Measurements from ENCODE around the gene MEF2C.

Gene MEF2C

GRCh38 chr5:88686726-88687125 is 196.3 kb downstream of the MEF2C start:
- Histone ChIP-seq H3K4me1 (ENCODE audit: control insufficient read depth, insufficient read depth, low read length) (peaks cover 11% of the 10 kb centered on the region), H3K36me3 (ENCODE audit: control insufficient read depth, insufficient read depth, low read length) (no peaks in the 10 kb centered on the region), H3K27me3 (ENCODE audit: control insufficient read depth, insufficient read depth, low read length) (peaks cover 100% of the 10 kb centered on the region), H3K4me3 (ENCODE audit: low read depth, low read length) (no peak overlapping the region), H3K9ac (ENCODE audit: low read depth, low read length) (no peak overlapping the region), H3K9me3 (ENCODE audit: control insufficient read depth, insufficient read depth, low read length) (no peaks in the 10 kb centered on the region)

DNA sequence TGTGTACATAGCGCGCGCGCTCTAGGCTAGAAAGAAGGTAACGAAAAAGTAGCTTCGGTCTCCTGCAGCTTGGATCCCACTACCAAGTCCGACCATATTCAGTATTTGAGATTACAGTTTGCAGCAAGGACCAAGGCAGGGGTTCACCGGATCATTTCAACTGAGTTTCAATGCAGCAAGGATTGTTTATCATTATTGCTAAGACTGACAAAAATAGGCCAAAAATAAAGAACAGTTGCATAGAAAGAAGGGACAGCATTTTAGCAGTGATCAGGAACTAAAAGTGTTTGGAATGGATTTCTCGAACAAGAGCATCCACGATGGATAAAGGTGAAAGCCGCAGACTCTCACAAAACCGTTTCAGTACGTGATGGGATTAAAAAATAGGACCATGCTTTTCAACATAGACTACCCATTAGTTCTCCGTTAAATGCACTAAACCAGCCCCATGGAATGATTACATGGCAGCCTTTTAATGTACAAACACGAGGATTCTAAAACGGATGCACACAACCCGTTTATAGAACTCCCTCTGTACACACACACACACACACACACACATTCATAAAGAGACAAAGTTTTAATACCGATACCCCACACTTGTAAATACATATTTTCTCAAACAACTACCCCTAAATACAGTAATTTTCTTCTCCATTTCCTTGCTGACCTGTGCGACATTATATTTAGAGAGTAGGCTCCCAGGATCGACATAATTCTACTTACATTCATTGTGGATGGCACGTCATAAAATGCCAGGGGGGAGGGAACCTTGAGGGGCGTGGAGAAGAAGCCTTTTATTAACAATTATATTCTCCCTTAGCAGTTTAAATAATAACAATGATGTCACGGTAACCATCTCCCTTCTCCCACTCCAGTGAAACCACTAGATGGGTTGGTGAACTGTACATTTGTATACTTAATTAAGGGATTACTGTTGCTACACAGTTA is 197.1 kb downstream of the MEF2C start:
- H3K4me3 ChIP-seq (ENCODE audit: low read depth, low read length) = peak overlapping the region; percentile 69
- H3K9me3 ChIP-seq (ENCODE audit: control insufficient read depth, insufficient read depth, low read length) = no peaks in the 10 kb centered on the region
- peaks cover 100% of the 10 kb centered on the region for H3K27me3 ChIP-seq (ENCODE audit: control insufficient read depth, insufficient read depth, low read length)
- H3K4me1 ChIP-seq (ENCODE audit: control insufficient read depth, insufficient read depth, low read length) = peaks cover 7% of the 10 kb centered on the region
- H3K9ac ChIP-seq (ENCODE audit: low read depth, low read length) = no peak overlapping the region
- no peaks in the 10 kb centered on the region for H3K36me3 ChIP-seq (ENCODE audit: control insufficient read depth, insufficient read depth, low read length)

GRCh38 chr5:88683506-88684135 is 199.4 kb downstream of the MEF2C start:
- peak overlapping the region; percentile 69 for H3K4me3 ChIP-seq (ENCODE audit: low read depth, low read length)
- H3K9ac ChIP-seq (ENCODE audit: low read depth, low read length) = no peak overlapping the region
- peaks cover 98% of the 10 kb centered on the region for H3K27me3 ChIP-seq (ENCODE audit: control insufficient read depth, insufficient read depth, low read length)
- H3K9me3 ChIP-seq (ENCODE audit: control insufficient read depth, insufficient read depth, low read length) = no peaks in the 10 kb centered on the region
- H3K36me3 ChIP-seq (ENCODE audit: control insufficient read depth, insufficient read depth, low read length) = no peaks in the 10 kb centered on the region
- peaks cover 11% of the 10 kb centered on the region for H3K4me1 ChIP-seq (ENCODE audit: control insufficient read depth, insufficient read depth, low read length)

GRCh38 chr5:88682881-88683361 is 200.1 kb downstream of the MEF2C start:
- H3K9ac ChIP-seq (ENCODE audit: low read depth, low read length) = no peak overlapping the region
- H3K4me1 ChIP-seq (ENCODE audit: control insufficient read depth, insufficient read depth, low read length) = peaks cover 13% of the 10 kb centered on the region
- peaks cover 96% of the 10 kb centered on the region for H3K27me3 ChIP-seq (ENCODE audit: control insufficient read depth, insufficient read depth, low read length)
- no peaks in the 10 kb centered on the region for H3K9me3 ChIP-seq (ENCODE audit: control insufficient read depth, insufficient read depth, low read length)
- H3K4me3 ChIP-seq (ENCODE audit: low read depth, low read length) = peak overlapping the region; percentile 69
- no peaks in the 10 kb centered on the region for H3K36me3 ChIP-seq (ENCODE audit: control insufficient read depth, insufficient read depth, low read length)

DNA sequence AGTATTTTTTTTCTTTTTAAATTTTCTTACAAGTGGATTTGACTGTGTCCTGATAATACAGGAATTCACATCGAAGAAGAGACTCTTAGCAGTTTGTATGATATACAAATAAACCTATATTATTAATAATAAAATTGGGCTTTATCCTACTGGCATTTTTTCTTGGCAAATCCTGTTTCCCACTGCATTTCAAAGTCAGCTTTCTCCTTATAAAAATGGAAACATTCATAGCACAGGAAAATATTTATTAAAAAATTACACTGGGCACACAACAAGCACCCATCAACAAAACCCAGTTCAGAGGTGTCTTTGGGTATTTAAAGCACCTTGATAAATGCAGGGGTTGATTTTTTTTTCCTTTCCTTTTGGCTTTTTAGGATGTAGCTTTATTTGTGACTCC is 200.9 kb downstream of the MEF2C start:
- H3K4me3 ChIP-seq (ENCODE audit: low read depth, low read length) = no peak overlapping the region
- no peaks in the 10 kb centered on the region for H3K36me3 ChIP-seq (ENCODE audit: control insufficient read depth, insufficient read depth, low read length)
- H3K9me3 ChIP-seq (ENCODE audit: control insufficient read depth, insufficient read depth, low read length) = no peaks in the 10 kb centered on the region
- no peak overlapping the region for H3K9ac ChIP-seq (ENCODE audit: low read depth, low read length)
- peaks cover 96% of the 10 kb centered on the region for H3K27me3 ChIP-seq (ENCODE audit: control insufficient read depth, insufficient read depth, low read length)
- peaks cover 15% of the 10 kb centered on the region for H3K4me1 ChIP-seq (ENCODE audit: control insufficient read depth, insufficient read depth, low read length)

DNA sequence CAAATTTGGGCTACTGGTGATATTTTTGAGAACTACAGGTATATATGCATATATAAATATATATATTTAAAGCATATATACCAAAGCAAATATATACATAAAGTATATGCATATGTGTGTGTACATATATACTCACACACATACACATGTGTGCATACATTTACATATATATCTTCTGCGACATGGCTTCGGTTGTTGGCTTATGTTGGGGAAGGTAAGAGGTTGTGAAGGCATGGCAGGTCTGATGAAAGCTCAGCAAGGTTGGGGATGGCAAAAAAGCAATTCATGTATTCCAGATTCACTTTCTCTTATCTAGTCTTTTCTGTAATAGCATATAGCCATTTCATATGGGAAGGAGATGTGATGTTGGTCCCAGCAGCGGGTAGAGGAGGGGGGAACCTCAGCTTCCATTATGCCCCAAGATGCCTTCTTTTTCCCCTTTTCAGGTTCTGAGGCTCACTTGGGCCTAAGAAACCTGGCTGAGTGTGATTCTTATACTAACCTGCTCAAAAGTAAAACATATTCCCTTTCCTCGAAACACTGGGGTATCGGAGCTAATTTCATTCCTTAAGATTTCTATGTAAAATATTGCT is 201.7 kb downstream of the MEF2C start:
- no peak overlapping the region for H3K4me3 ChIP-seq (ENCODE audit: low read depth, low read length)
- no peaks in the 10 kb centered on the region for H3K9me3 ChIP-seq (ENCODE audit: control insufficient read depth, insufficient read depth, low read length)
- H3K4me1 ChIP-seq (ENCODE audit: control insufficient read depth, insufficient read depth, low read length) = peaks cover 17% of the 10 kb centered on the region
- H3K36me3 ChIP-seq (ENCODE audit: control insufficient read depth, insufficient read depth, low read length) = no peaks in the 10 kb centered on the region
- peaks cover 96% of the 10 kb centered on the region for H3K27me3 ChIP-seq (ENCODE audit: control insufficient read depth, insufficient read depth, low read length)
- no peak overlapping the region for H3K9ac ChIP-seq (ENCODE audit: low read depth, low read length)

DNA sequence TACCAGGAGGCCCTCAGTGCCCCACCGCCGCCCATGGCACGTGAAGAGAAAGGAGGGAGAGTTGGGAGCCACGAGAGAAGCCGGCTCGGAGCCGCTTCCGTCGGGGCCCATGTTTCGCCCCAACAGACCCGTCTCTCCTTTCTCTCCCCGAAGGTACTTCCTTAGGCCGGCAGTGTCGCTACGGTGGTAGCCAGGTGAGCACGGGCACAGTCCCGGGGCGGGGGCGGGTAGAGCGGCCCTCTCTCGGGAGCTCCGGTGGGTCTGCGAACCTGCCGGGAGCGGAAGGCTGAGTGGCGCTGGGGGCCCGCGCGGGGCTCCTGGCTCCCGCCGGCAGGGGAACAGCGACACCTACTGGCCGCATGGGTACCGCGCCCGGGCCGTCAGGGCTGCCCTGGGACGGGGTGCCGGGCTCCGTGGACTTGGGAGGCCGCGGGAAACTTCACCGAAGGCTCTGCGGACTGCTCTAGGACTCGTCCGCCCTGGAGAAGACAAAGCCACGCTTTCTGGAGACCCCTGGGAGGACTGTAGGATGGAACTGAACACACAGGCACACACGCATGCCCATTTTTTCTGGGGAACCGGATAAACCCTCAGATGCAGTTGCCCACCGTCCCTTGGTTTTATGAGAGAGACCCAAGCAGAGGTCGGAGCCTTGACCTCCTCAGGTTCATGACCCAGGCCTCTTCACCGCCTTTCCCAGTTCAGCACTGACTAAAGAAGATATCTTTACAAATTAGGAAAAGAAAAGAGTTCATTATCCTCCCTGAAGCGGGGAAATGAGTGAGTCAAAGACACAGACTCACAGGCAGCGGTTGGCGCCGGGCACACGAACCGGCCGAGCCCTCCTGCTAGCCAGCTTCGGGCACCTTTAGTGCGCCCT is 202.5 kb downstream of the MEF2C start:
- peaks cover 93% of the 10 kb centered on the region for H3K27me3 ChIP-seq (ENCODE audit: control insufficient read depth, insufficient read depth, low read length)
- H3K9ac ChIP-seq (ENCODE audit: low read depth, low read length) = no peak overlapping the region
- H3K36me3 ChIP-seq (ENCODE audit: control insufficient read depth, insufficient read depth, low read length) = no peaks in the 10 kb centered on the region
- H3K4me3 ChIP-seq (ENCODE audit: low read depth, low read length) = peak overlapping the region; percentile 55
- peaks cover 17% of the 10 kb centered on the region for H3K4me1 ChIP-seq (ENCODE audit: control insufficient read depth, insufficient read depth, low read length)
- no peaks in the 10 kb centered on the region for H3K9me3 ChIP-seq (ENCODE audit: control insufficient read depth, insufficient read depth, low read length)

GRCh38 chr5:88679638-88680037 is 203.3 kb downstream of the MEF2C start:
- Histone ChIP-seq H3K4me1 (ENCODE audit: control insufficient read depth, insufficient read depth, low read length) (peaks cover 17% of the 10 kb centered on the region), H3K27me3 (ENCODE audit: control insufficient read depth, insufficient read depth, low read length) (peaks cover 93% of the 10 kb centered on the region), H3K9me3 (ENCODE audit: control insufficient read depth, insufficient read depth, low read length) (no peaks in the 10 kb centered on the region), H3K4me3 (ENCODE audit: low read depth, low read length) (peak overlapping the region; percentile 41), H3K9ac (ENCODE audit: low read depth, low read length) (no peak overlapping the region), H3K36me3 (ENCODE audit: control insufficient read depth, insufficient read depth, low read length) (no peaks in the 10 kb centered on the region)

DNA sequence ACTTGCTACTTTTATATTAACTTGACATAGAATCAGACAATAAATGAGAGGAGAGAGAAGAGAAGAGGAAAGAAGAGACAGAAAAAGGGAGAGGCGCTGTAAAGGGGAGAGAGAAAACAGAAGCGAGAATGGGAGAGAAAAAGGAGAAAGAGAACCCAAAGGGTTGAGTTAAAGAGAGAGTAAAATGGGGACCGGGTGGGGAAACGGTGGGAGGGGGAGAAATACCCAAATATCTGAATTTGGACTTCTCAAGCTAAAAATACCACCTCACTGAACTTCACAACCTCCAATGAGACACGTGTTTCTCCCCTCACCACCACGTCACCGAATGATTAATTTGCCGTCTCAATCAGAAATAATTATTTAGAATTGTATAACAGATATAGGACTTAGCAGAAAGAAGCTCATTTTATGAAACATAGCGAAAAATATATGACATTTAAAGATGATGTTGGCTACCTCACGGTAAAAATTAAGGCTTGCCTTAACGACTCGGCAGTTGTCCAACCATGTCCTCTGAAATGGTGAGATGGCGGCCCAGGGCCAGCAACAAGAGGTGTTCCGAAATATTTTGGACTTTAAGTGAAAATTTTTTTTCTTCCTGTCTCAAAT is 204.1 kb downstream of the MEF2C start:
- H3K36me3 ChIP-seq (ENCODE audit: control insufficient read depth, insufficient read depth, low read length) = no peaks in the 10 kb centered on the region
- no peak overlapping the region for H3K9ac ChIP-seq (ENCODE audit: low read depth, low read length)
- no peaks in the 10 kb centered on the region for H3K9me3 ChIP-seq (ENCODE audit: control insufficient read depth, insufficient read depth, low read length)
- peaks cover 90% of the 10 kb centered on the region for H3K27me3 ChIP-seq (ENCODE audit: control insufficient read depth, insufficient read depth, low read length)
- peak overlapping the region; percentile 39 for H3K4me3 ChIP-seq (ENCODE audit: low read depth, low read length)
- peaks cover 17% of the 10 kb centered on the region for H3K4me1 ChIP-seq (ENCODE audit: control insufficient read depth, insufficient read depth, low read length)

DNA sequence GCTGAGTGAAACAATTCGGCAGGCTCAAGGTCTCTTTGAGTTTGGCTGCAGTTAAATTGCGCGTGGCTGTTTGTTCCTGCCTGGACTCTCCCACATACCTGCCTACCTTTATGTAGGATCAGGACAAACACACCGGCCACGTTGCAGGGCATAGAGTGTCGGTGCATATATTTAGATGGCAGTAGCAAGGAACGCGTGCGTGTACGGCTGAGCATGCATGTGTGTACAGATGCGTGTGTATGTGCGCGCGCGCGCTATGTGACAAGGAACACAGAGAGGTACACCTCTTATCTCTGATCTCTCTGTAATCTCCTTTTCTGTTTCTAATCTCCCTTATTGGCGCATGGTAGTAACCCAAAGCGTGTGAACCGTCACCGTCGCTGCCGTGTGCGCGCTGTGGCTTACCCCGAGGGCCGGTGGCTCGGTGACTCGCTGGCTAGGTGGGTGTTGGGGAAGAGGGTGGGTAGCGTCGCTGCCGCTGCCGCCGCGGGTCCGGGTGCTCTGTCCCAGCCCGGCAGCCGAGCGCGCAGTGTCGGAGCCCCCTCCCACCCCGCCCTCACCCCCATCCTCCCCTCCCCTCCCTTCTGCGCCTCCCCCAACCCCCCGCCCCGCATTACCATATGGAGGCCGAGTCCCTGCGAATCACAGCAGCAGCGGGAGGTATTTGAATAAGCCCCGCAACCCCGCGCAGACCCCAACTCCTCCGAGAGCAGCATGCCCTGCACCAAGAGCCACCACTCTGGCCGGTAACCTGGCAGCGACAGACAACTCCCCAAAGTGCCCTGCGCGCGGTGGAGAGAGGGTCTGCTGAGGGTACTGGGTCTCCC is 204.8 kb downstream of the MEF2C start:
- Histone ChIP-seq H3K36me3 (ENCODE audit: control insufficient read depth, insufficient read depth, low read length) (no peaks in the 10 kb centered on the region), H3K9me3 (ENCODE audit: control insufficient read depth, insufficient read depth, low read length) (no peaks in the 10 kb centered on the region), H3K9ac (ENCODE audit: low read depth, low read length) (no peak overlapping the region), H3K27me3 (ENCODE audit: control insufficient read depth, insufficient read depth, low read length) (peaks cover 90% of the 10 kb centered on the region), H3K4me3 (ENCODE audit: low read depth, low read length) (peak overlapping the region; percentile 59), H3K4me1 (ENCODE audit: control insufficient read depth, insufficient read depth, low read length) (peaks cover 21% of the 10 kb centered on the region)
